Measurements from ENCODE around the gene GABRD.

GRCh38 chr1:2056955-2057590 lies 37.9 kb downstream of the GABRD start:
- TF ChIP-seq POLR2AphosphoS5 (IDR thresholded peaks at IDR 0.05; ENCODE audit: low read depth, low read length) (no peak), POLR2A (IDR thresholded peaks at IDR 0.05; ENCODE audit: low read depth, low read length) (no peak), TAF1 (IDR thresholded peaks at IDR 0.05; ENCODE audit: low read depth, low read length) (no peak)

All from GM12891 (cell line).